Testis (tissue), 2 donors: ENCODE results near the gene IFNL2.

Experiments
- POLR2A ChIP-seq: fragments of 450-650 bp; IDR thresholded peaks from one replicate; pipeline ENCODE4 v1.6.1; 2017; ENCODE audit warnings: antibody characterized with exemption, mild to moderate bottlenecking, moderate library complexity
- TF ChIP-seq, protein P1 (sequence below), 3 experiments: fragments of 450-650 bp in 2 of 3; fragments of 200-600 bp in 1 of 3; sonication (generic) in 1 of 3; IDR thresholded peaks; one replicate each; pipeline ENCODE4 v1.5.1; 2016 to 2019; ENCODE audit warnings: antibody characterized with exemption in 3 of 3, mild to moderate bottlenecking in 2 of 3, moderate library complexity in 1 of 3

DNA sequence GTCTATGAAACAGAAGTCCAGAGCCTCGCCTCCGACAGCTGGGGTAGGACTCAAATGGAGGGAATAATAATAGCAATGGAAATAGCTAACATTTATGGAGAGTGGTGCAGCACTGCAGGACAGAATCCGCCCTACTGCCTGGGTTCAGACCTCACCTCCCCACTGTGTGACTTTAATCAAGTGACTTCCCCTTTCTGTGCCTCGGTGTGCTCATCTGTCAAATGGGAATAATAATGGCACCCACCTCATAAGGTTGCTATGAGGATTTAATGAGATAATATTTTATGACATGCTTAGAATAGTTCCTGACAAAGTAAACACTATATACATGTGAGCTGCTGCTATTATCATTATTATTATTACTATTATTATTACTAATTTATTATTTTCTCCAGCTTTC lies 49.3 kb downstream of the IFNL2 start:
- TF ChIP-seq, protein P1, sequence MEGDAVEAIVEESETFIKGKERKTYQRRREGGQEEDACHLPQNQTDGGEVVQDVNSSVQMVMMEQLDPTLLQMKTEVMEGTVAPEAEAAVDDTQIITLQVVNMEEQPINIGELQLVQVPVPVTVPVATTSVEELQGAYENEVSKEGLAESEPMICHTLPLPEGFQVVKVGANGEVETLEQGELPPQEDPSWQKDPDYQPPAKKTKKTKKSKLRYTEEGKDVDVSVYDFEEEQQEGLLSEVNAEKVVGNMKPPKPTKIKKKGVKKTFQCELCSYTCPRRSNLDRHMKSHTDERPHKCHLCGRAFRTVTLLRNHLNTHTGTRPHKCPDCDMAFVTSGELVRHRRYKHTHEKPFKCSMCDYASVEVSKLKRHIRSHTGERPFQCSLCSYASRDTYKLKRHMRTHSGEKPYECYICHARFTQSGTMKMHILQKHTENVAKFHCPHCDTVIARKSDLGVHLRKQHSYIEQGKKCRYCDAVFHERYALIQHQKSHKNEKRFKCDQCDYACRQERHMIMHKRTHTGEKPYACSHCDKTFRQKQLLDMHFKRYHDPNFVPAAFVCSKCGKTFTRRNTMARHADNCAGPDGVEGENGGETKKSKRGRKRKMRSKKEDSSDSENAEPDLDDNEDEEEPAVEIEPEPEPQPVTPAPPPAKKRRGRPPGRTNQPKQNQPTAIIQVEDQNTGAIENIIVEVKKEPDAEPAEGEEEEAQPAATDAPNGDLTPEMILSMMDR (IDR thresholded peaks at IDR 0.05): no peak
- no peak for TF ChIP-seq POLR2A
